Right atrium auricular region (tissue), 2 donors: ENCODE measurements around the gene SLC66A1. TPM values are rescaled to one million over a fixed set of nuclear protein-coding genes. Genes with fewer than 3 reads are reported as not detected.

Source experiments
- DNase-seq: peaks from one replicate; pipeline ENCODE4 v3.0.0-alpha.2; 2019; ENCODE audit warnings: low spot score
- H3K27ac ChIP-seq, 2 donors: fragments of 200-600 bp; sonication (generic); 1 replicate in 1 of 2; 2 replicates in 1 of 2; pipeline ENCODE4 v1.5.1; 2016 to 2019
- H3K27me3 ChIP-seq, 2 donors: fragments of 200-600 bp; sonication (generic); one replicate each; pipeline versions ENCODE4 v1.5.1 to v1.6.0; 2017 to 2019
- H3K36me3 ChIP-seq: fragments of 200-600 bp; sonication (generic); one replicate; pipeline ENCODE4 v1.5.1; 2016
- H3K4me1 ChIP-seq, 2 donors: fragments of 200-600 bp; sonication (generic); one replicate each; pipeline versions ENCODE4 v1.5.1 to v1.6.0; 2017 to 2019
- H3K4me3 ChIP-seq, 2 donors: fragments of 200-600 bp; sonication (generic); 1 replicate in 1 of 2; 2 replicates in 1 of 2; pipeline ENCODE4 v1.5.1; 2017 to 2019; ENCODE audit warnings: mild to moderate bottlenecking in 1 of 2, moderate library complexity in 1 of 2
- H3K9me3 ChIP-seq, 2 donors: fragments of 200-600 bp; sonication (generic); one replicate each; pipeline ENCODE4 v1.5.1; 2019
- CTCF ChIP-seq, 2 donors: fragments of 200-600 bp; sonication (generic); IDR thresholded peaks; one replicate each; pipeline ENCODE4 v1.5.1; 2019; ENCODE audit warnings: antibody characterized with exemption in 2 of 2
- total RNA-seq, 2 donors: library from RNA; depleted of rRNA; stranded (reverse); fragments of >200 nt; gene quantifications; one replicate each; pipeline ENCODE4 v1.1.0, GENCODE V29; 2016

Gene SLC66A1
- total RNA-seq, 2 donors from 2014 or later: 6.8 to 9.7 TPM

GRCh38 chr1:19345391-19345790, 33.3 kb downstream of the SLC66A1 start:
- H3K4me3 ChIP-seq: no peak overlapping the region
- H3K4me1 ChIP-seq: peaks cover 0 to 30% of the 10 kb centered on the region in 2 donors
- no peak for DNase-seq
- no peaks in the 10 kb centered on the region for H3K9me3 ChIP-seq
- peaks cover 58% of the 10 kb centered on the region for H3K36me3 ChIP-seq
- TF ChIP-seq CTCF (IDR thresholded peaks at IDR 0.05): no peak
- H3K27ac ChIP-seq: no peak overlapping the region
- no peaks in the 10 kb centered on the region for H3K27me3 ChIP-seq

GRCh38 chr1:19346026-19346425, 33.9 kb downstream of the SLC66A1 start:
- Histone ChIP-seq H3K4me1 (peaks cover 0 to 30% of the 10 kb centered on the region in 2 donors), H3K9me3 (no peaks in the 10 kb centered on the region), H3K27me3 (no peaks in the 10 kb centered on the region), H3K36me3 (peaks cover 53% of the 10 kb centered on the region), H3K27ac (no peak overlapping the region), H3K4me3 (no peak overlapping the region)
- no peak for TF ChIP-seq CTCF (IDR thresholded peaks at IDR 0.05)
- DNase-seq: no peak

DNA sequence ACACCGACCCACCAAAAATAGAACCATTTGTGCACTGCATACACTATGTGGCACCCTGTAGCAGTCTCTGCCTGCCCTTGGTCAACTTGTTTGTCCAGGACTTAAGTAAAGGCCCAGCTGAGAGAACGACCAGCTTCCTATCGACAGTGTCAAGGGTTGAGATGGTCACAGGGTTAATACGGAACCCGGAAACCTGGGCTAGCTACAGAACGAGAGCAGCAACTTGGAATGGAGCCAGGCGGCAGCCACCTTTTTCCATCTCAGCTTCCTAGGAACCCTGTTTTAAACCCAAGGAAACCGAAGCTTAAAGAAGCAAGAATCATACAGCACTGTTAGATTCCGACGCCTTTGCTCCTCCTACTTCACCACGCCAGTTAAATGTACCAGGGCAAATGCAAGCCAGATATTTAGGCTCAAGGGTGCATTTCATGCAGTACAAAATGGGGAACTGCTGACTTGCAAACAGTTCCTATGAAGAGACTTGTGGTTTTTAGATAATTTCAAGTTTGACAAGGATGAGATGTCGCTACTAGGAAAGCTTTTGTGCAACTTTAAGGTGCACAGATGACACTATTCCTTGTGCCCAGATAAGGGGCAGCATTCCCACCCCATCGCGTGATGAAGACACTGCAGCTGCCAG, 35.5 kb downstream of the SLC66A1 start:
- Histone ChIP-seq H3K27ac (no peak overlapping the region), H3K27me3 (no peaks in the 10 kb centered on the region), H3K36me3 (peaks cover 57% of the 10 kb centered on the region), H3K9me3 (no peaks in the 10 kb centered on the region), H3K4me3 (no peak overlapping the region), H3K4me1 (peaks cover 0 to 14% of the 10 kb centered on the region in 2 donors)
- DNase-seq: no peak
- no peak for TF ChIP-seq CTCF (IDR thresholded peaks at IDR 0.05)

- Histone ChIP-seq H3K36me3 (peaks cover 57% of the 10 kb centered on the region), H3K9me3 (no peaks in the 10 kb centered on the region), H3K27ac (no peak overlapping the region), H3K27me3 (no peaks in the 10 kb centered on the region), H3K4me1 (peaks cover 0 to 14% of the 10 kb centered on the region in 2 donors), H3K4me3 (no peak overlapping the region)
- TF ChIP-seq CTCF (IDR thresholded peaks at IDR 0.05): no peak
- no peak for DNase-seq
Measured at GRCh38 chr1:19348441-19349198, 36.5 kb downstream of the SLC66A1 start.

DNA sequence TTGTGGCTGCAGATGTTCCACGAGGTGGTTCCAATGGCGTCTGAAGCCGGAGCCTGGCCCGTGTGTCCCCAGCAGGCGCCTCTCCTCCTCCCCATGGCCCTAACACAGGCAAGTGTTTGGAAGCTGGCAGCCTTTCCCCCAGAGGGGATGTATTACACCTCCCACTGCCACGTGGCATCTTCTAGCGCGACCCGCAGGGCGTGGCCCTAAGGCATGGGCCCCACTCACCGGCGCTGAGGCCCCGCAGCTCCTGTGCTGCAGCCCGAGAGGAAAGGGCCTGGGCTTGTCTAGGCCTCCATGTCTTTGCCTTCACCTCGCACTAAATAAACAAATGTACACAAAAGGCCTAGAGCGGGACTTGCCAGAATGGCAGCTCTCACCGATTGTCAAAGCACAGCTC, 37.9 kb downstream of the SLC66A1 start:
- H3K27me3 ChIP-seq: no peaks in the 10 kb centered on the region
- H3K4me3 ChIP-seq: no peak overlapping the region
- no peak for TF ChIP-seq CTCF (IDR thresholded peaks at IDR 0.05)
- no peak for DNase-seq
- peaks cover 0 to under 1% of the 10 kb centered on the region in 2 donors for H3K4me1 ChIP-seq
- H3K36me3 ChIP-seq: peaks cover 57% of the 10 kb centered on the region
- H3K9me3 ChIP-seq: no peaks in the 10 kb centered on the region
- H3K27ac ChIP-seq: no peak overlapping the region
